ENCODE measurements around the gene TTC13.

DNA sequence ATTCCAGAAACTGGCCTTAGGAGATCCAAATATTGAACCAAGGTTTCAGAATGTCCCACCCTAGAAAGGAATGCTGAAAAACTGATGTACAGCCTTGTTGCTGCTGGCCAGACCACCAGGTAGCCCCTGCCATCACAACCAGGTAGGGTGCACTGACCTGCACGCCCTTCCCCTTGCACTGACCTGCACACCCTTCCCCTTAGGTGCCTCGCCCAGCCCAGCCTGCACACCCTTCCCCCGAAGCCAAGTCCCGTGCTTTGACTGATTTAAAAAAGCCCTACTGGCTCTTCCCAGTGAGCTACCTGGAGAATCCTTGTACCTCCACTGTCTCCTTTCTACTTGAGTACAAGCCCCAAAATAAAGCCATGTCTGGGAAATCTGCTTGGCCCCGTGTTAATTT is 84.0 kb downstream of the TTC13 start:
- TF ChIP-seq, protein P1, sequence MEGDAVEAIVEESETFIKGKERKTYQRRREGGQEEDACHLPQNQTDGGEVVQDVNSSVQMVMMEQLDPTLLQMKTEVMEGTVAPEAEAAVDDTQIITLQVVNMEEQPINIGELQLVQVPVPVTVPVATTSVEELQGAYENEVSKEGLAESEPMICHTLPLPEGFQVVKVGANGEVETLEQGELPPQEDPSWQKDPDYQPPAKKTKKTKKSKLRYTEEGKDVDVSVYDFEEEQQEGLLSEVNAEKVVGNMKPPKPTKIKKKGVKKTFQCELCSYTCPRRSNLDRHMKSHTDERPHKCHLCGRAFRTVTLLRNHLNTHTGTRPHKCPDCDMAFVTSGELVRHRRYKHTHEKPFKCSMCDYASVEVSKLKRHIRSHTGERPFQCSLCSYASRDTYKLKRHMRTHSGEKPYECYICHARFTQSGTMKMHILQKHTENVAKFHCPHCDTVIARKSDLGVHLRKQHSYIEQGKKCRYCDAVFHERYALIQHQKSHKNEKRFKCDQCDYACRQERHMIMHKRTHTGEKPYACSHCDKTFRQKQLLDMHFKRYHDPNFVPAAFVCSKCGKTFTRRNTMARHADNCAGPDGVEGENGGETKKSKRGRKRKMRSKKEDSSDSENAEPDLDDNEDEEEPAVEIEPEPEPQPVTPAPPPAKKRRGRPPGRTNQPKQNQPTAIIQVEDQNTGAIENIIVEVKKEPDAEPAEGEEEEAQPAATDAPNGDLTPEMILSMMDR (IDR thresholded peaks at IDR 0.05), result no peak
- no peak for TF ChIP-seq EZH2phosphoT487 (IDR thresholded peaks at IDR 0.05; ENCODE audit: borderline replicate concordance, low read depth)
- TF ChIP-seq MXI1 (IDR thresholded peaks at IDR 0.05; ENCODE audit: low read depth, low read length), result no peak
- TF ChIP-seq POLR2AphosphoS5 (IDR thresholded peaks at IDR 0.05; ENCODE audit: low read depth, low read length), result no peak
- TF ChIP-seq RAD21 (IDR thresholded peaks at IDR 0.05; ENCODE audit: low read length), result no peak
- TF ChIP-seq GABPA (IDR thresholded peaks at IDR 0.05; ENCODE audit: low read depth), result no peak
- TF ChIP-seq CHD2 (IDR thresholded peaks at IDR 0.05; ENCODE audit: low read length, partially characterized antibody), result no peak
- TF ChIP-seq, protein P2, sequence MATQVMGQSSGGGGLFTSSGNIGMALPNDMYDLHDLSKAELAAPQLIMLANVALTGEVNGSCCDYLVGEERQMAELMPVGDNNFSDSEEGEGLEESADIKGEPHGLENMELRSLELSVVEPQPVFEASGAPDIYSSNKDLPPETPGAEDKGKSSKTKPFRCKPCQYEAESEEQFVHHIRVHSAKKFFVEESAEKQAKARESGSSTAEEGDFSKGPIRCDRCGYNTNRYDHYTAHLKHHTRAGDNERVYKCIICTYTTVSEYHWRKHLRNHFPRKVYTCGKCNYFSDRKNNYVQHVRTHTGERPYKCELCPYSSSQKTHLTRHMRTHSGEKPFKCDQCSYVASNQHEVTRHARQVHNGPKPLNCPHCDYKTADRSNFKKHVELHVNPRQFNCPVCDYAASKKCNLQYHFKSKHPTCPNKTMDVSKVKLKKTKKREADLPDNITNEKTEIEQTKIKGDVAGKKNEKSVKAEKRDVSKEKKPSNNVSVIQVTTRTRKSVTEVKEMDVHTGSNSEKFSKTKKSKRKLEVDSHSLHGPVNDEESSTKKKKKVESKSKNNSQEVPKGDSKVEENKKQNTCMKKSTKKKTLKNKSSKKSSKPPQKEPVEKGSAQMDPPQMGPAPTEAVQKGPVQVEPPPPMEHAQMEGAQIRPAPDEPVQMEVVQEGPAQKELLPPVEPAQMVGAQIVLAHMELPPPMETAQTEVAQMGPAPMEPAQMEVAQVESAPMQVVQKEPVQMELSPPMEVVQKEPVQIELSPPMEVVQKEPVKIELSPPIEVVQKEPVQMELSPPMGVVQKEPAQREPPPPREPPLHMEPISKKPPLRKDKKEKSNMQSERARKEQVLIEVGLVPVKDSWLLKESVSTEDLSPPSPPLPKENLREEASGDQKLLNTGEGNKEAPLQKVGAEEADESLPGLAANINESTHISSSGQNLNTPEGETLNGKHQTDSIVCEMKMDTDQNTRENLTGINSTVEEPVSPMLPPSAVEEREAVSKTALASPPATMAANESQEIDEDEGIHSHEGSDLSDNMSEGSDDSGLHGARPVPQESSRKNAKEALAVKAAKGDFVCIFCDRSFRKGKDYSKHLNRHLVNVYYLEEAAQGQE (IDR thresholded peaks at IDR 0.05; ENCODE audit: low read depth, low read length), result no peak
- TF ChIP-seq TAF1 (IDR thresholded peaks at IDR 0.05; ENCODE audit: borderline replicate concordance, low read depth, low read length), result no peak
- TF ChIP-seq, protein P3, sequence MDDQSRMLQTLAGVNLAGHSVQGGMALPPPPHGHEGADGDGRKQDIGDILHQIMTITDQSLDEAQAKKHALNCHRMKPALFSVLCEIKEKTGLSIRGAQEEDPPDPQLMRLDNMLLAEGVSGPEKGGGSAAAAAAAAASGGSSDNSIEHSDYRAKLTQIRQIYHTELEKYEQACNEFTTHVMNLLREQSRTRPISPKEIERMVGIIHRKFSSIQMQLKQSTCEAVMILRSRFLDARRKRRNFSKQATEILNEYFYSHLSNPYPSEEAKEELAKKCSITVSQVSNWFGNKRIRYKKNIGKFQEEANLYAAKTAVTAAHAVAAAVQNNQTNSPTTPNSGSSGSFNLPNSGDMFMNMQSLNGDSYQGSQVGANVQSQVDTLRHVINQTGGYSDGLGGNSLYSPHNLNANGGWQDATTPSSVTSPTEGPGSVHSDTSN (IDR thresholded peaks at IDR 0.05), result no peak
- TF ChIP-seq SIN3A (IDR thresholded peaks at IDR 0.05; ENCODE audit: borderline replicate concordance, low read depth, low read length), result no peak
- no peak for TF ChIP-seq TCF12 (IDR thresholded peaks at IDR 0.05)

All from SK-N-SH (cell line).